H1 (cell line): ENCODE data around the gene CDH2. TPM values are rescaled to one million over a fixed set of nuclear protein-coding genes. Genes with fewer than 3 reads are reported as not detected.

Source experiments
- ASH2L ChIP-seq: fragments of 200-600, 300-600 bp; sonication (generic); IDR thresholded peaks from one replicate; pipeline ENCODE4 v1.7.1; 2017; ENCODE audit warnings: low read length
- BCL11A ChIP-seq, 2 experiments: IDR thresholded peaks; one replicate each; pipeline ENCODE4 v1.6.1; 2011; ENCODE audit warnings: low read depth in 2 of 2, low read length in 2 of 2, mild to moderate bottlenecking in 2 of 2
- CEBPB ChIP-seq: IDR thresholded peaks from 2 replicates; pipeline ENCODE4 v1.6.1; 2012; ENCODE audit warnings: low read depth, low read length
- EZH2 ChIP-seq: fragments of 200-600 bp; sonication (generic); IDR thresholded peaks from 2 replicates; pipeline ENCODE4 v1.7.1; 2012; ENCODE audit warnings: low read depth, mild to moderate bottlenecking, moderate library complexity, low read length, inconsistent platforms; ENCODE audit not compliant: severe bottlenecking
- FOSL1 ChIP-seq: IDR thresholded peaks from 2 replicates; pipeline ENCODE4 v1.6.1; 2011; ENCODE audit warnings: mild to moderate bottlenecking, low read depth, low read length, moderate library complexity; ENCODE audit not compliant: insufficient read depth
- HDAC2 ChIP-seq, 2 experiments: fragments of 300-600 bp in 1 of 2; sonication (generic) in 1 of 2; IDR thresholded peaks; 2 replicates each; pipeline ENCODE4 v1.6.1; 2011 to 2012; ENCODE audit warnings: low read depth in 2 of 2, low read length in 2 of 2, mild to moderate bottlenecking in 2 of 2, moderate library complexity in 2 of 2, borderline replicate concordance in 1 of 2, inconsistent platforms in 1 of 2
- MAFK ChIP-seq: IDR thresholded peaks from 2 replicates; pipeline ENCODE4 v1.6.1; 2012; ENCODE audit warnings: low read depth, mild to moderate bottlenecking, improper control_type of control experiment, low read length
- NANOG ChIP-seq: IDR thresholded peaks from 2 replicates; pipeline ENCODE4 v1.6.1; 2011; ENCODE audit warnings: low read length, low read depth, mild to moderate bottlenecking, inconsistent platforms; ENCODE audit not compliant: insufficient read depth, poor library complexity, severe bottlenecking
- PHF8 ChIP-seq: fragments of 200-600 bp; sonication (generic); conservative IDR thresholded peaks from 2 replicates; pipeline ENCODE4 v1.7.1; 2012; ENCODE audit warnings: low read depth, mild to moderate bottlenecking, inconsistent platforms, low read length, moderate library complexity
- POU5F1 ChIP-seq: IDR thresholded peaks from 2 replicates; pipeline ENCODE4 v1.6.1; 2011; ENCODE audit warnings: low read depth, mild to moderate bottlenecking, low read length, moderate library complexity
- RXRA ChIP-seq: IDR thresholded peaks from 2 replicates; pipeline ENCODE4 v1.6.1; 2011; ENCODE audit warnings: low read depth, mild to moderate bottlenecking, low read length, moderate library complexity; ENCODE audit not compliant: insufficient read depth
- SIN3A ChIP-seq, 2 experiments: IDR thresholded peaks in 1 of 2; conservative IDR thresholded peaks in 1 of 2; 2 replicates each; pipeline ENCODE4 v1.6.1; 2011 to 2012; ENCODE audit warnings: low read length in 2 of 2, improper control_type of control experiment in 1 of 2, low read depth in 1 of 2, mild to moderate bottlenecking in 1 of 2
- SP2 ChIP-seq: IDR thresholded peaks from 2 replicates; pipeline ENCODE4 v1.6.1; 2012; ENCODE audit warnings: mild to moderate bottlenecking, low read length, inconsistent platforms
- SRF ChIP-seq: IDR thresholded peaks from 2 replicates; pipeline ENCODE4 v1.6.1; 2011; ENCODE audit warnings: mild to moderate bottlenecking, low read depth, low read length, moderate library complexity
- SUZ12 ChIP-seq: fragments of 200-600 bp; sonication (generic); IDR thresholded peaks from 2 replicates; pipeline ENCODE4 v1.6.1; 2012; ENCODE audit warnings: mild to moderate bottlenecking, inconsistent platforms, low read length, moderate library complexity, mixed read lengths
- TAF7 ChIP-seq: optimal IDR thresholded peaks from 2 replicates; pipeline ENCODE3; 2011; ENCODE audit warnings: low read depth, mild to moderate bottlenecking, inconsistent platforms, low read length, moderate library complexity, borderline replicate concordance
- YY1 ChIP-seq: IDR thresholded peaks from 2 replicates; pipeline ENCODE4 v1.6.1; 2011; ENCODE audit warnings: low read depth, mild to moderate bottlenecking, low read length
- ZNF274 ChIP-seq: IDR thresholded peaks from 2 replicates; pipeline ENCODE4 v1.7.0; 2012; ENCODE audit warnings: low read length, borderline replicate concordance; ENCODE audit errors: extremely low read depth
- polyA plus RNA-seq, 7 experiments: library from polyadenylated mRNA; depleted of rRNA in 3 of 7; stranded (reverse) in 5 of 7; unstranded in 2 of 7; fragments of >200 nt in 5 of 7; fragments of 200-250 nt in 2 of 7; gene quantifications; 1 replicate in 5 of 7; 2 replicates in 1 of 7; 4 replicates in 1 of 7; pipeline versions ENCODE4 v1.2.1 to v1.2.3, GENCODE V29; 2011 to 2013; ENCODE audit warnings: missing spikeins in 2 of 7, mixed read lengths in 2 of 7
- total RNA-seq: library from RNA; stranded (reverse); fragmentation: NEBNext Ultra II Directional; extraction: Animal tissue kit (Norgen Biotek cat#: 25700); gene quantifications from 2 replicates; pipeline ENCODE4 v1.2.1, GENCODE V29; 2021
- TF ChIP-seq, protein P1 (sequence below): IDR thresholded peaks from 2 replicates; pipeline ENCODE4 v1.6.1; 2011; ENCODE audit warnings: low read depth, mild to moderate bottlenecking, low read length; ENCODE audit not compliant: insufficient read depth
- TF ChIP-seq, protein P2 (sequence below): IDR thresholded peaks from 2 replicates; pipeline ENCODE4 v1.6.1; 2012; ENCODE audit warnings: inconsistent platforms

CDH2 gene
- total and polyA plus RNA-seq, 2 of the 8 experiments (the other 6 are each of a cell fraction or from before 2014, with no cell fraction given), result 15.0 to 56.5 TPM

DNA sequence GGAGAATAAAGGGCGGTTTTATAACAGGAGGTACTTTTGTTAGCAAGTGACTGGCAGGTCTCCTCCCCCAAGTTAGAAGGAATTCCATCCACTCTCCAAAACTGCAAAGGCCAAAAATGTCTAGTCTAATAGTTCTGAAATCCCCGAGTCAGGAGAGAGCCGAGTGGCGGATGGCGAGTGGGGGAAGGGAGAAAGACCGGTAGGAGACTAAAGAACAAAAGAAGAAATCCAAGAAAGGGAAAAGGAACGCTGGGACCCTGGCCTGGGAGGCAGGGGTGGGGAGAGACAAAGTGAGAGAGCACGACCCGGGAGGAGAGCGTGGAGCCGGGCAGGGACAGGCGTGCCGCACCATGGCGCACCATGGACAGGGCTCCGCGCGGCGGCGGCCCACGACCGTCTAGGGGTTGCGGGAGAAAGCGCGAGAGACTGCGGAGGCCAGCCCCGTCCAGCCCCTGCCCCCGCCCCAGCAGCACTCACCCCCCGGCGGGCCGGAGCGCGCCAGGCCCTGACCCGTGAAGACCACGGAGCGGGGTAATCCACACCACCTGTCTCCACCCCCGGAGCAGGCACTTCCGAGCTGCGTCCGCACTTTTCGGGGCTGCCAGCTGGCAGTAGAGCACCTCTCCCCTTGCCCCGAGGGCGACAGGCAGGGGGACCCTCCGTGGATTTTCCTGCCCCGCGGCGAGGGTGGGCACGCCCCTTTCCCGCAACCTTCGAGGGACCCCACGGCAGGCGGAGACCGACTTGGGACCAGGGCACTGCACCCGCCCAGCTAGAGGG is 1.6 kb downstream of the CDH2 start (continued):
- TF ChIP-seq TAF7 (no peak), ZNF274 (no peak), ASH2L (peak; percentile 42), PHF8 (no peak), BCL11A (IDR thresholded peaks at IDR 0.05; ENCODE audit: low read depth in 2 of 2, low read length in 2 of 2) (no peak), SUZ12 (peak; percentile 51), HDAC2 (IDR thresholded peaks at IDR 0.05; ENCODE audit: borderline replicate concordance in 1 of 2, low read depth in 2 of 2, low read length in 2 of 2) (0 out of 4 replicates have a peak, but pooled peaks of 1 of the 2 experiments have one; percentile 4), POU5F1 (no peak), CEBPB (no peak), SP2 (no peak), YY1 (no peak), FOSL1 (no peak), SIN3A (conservative IDR thresholded peaks at IDR 0.05 in 1 of 2, IDR thresholded peaks at IDR 0.05 in 1 of 2; ENCODE audit: low read depth in 1 of 2, low read length in 2 of 2) (no peak), EZH2 (peak; percentile 59), RXRA (no peak), MAFK (no peak), NANOG (no peak), SRF (no peak)
- TF ChIP-seq, protein P1, sequence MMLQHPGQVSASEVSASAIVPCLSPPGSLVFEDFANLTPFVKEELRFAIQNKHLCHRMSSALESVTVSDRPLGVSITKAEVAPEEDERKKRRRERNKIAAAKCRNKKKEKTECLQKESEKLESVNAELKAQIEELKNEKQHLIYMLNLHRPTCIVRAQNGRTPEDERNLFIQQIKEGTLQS, result no peak
- TF ChIP-seq, protein P2, sequence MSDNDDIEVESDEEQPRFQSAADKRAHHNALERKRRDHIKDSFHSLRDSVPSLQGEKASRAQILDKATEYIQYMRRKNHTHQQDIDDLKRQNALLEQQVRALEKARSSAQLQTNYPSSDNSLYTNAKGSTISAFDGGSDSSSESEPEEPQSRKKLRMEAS, result peak; percentile 47
